Activated CD4-positive, alpha-beta T cell treated with anti-CD3 and anti-CD28 coated beads, Interleukin-2, amount 50 U/mL, for 48 hours (primary cell): ENCODE measurements around the gene NKTR.
A peak's percentile ranks its signal among the peaks of the same experiment; 100 is the strongest.
"Not testable (repeated sequence)": the region's sequence is repeated elsewhere in the genome, so short reads cannot be mapped to it uniquely, and the experiment has no call there.

ENCODE experiments used
- DNase-seq, 2 experiments: peaks; one replicate each; pipeline ENCODE4 v3.0.0-alpha.2; 2020

NKTR gene

DNA sequence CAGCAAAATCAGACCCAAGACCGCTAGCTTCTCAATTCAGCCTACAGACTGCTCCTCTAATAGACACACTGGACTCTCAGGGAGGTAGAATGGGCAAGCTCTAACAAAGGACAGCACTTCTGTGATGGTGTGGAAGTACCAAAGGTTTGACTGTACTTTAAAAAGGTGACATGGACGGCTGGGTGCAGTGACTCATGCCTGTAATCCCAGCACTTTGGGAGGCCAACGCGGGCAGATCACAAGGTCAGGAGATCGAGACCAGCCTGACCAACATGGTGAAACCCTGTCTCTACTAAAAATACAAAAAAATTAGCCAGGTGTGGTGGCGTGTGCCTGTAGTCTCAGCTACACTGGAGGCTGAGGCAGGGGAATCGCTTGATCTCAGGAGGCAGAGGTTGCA lies 3.4 kb upstream of the NKTR start:
- not testable (repeated sequence) for DNase-seq

- peak; percentile 63 to 75 for DNase-seq
Observed at GRCh38 chr3:42600958-42601675, 631 bp downstream of the NKTR start.

DNA sequence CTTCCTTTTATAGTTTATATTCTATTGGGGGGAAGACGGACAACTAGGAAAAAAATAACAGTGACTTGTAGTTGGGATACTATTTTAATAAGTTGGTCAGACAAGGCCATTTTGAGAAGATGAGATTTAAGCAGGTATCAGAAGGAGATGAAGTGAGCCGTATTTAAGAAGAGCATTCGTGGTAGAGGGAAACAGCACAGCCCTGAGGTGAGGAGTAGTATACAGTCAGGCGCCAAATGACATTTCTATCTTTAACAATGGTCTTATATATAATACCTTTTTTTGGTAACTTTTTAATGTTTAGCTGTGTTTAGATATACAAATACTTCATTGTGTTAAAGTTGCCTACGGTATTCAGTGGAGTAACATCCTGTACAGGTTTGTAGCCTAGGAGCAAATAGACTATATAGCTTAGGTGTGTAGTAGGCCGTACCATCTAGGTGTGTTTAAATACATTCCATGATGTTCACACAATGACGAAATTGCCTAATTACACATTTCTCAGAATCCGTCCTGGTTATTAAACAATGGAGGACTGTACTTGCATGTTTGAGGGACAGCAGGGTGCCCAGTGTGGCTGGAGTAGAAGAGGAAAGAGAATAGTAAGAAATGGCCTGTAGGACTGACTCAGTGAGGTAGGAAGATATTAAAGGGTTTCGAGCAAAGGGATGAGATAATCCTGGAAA lies 1.6 kb downstream of the NKTR start:
- DNase-seq, result no peak

DNA sequence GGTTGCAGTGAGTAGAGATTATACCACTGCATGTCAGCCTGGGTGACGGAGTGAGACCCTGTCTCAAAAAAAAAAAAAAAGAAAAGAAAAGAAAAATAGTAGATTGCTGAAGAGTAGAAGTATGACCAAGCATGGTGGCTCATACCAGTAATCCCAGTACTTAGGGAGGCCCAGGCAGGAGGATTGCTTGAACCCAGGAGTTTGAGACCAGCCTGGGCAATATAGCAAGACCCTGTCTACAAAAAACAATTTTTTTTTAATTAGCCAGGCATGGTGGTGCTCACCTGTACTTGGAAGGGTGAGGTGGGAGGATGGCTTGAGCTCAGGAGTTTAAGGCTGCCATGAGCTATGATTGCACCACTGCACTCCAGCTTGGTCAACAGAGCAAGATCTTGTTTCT lies 2.5 kb downstream of the NKTR start:
- no peak for DNase-seq

DNA sequence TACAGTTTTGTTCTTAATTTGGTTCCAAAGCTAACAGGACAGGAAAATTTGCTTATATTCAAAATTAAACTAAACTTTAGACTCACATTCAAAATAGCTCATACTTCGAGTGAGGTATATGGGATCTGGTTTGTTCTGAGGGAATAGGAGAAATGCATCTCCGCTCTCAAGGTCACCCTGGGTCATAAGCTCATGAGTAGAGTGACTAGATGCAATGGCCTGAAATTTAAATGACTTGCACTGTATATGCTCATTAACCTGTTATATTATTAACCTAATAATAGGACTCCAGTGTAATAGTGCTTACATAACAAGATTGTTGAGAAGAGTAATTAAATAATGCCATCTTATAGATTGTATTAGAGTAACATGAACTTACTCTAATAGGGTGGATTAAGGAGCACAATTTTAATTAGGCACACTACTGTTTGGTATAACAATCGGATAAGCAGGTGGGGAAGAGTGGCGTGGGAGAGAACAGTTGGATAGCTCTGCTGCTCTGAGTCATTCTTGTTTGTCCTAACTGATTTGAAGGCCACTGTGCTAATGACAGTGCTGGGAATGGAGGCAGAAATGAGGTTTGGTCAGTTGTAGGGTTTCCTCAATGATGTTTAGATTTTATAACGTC lies 5.2 kb downstream of the NKTR start:
- no peak for DNase-seq

GRCh38 chr3:42608581-42608980 lies 8.1 kb downstream of the NKTR start:
- no peak for DNase-seq

- no peak for DNase-seq
Observed at GRCh38 chr3:42610976-42611375, 10.5 kb downstream of the NKTR start.

GRCh38 chr3:42612217-42612616 lies 11.7 kb downstream of the NKTR start:
- DNase-seq, result no peak

GRCh38 chr3:42612928-42613327 lies 12.4 kb downstream of the NKTR start:
- DNase-seq, result no peak

- DNase-seq, result no peak
Observed at GRCh38 chr3:42613462-42613861, 13.0 kb downstream of the NKTR start.

- no peak for DNase-seq
Observed at GRCh38 chr3:42631620-42632019, 31.1 kb downstream of the NKTR start.

GRCh38 chr3:42632146-42632545 lies 31.7 kb downstream of the NKTR start:
- no peak for DNase-seq

DNA sequence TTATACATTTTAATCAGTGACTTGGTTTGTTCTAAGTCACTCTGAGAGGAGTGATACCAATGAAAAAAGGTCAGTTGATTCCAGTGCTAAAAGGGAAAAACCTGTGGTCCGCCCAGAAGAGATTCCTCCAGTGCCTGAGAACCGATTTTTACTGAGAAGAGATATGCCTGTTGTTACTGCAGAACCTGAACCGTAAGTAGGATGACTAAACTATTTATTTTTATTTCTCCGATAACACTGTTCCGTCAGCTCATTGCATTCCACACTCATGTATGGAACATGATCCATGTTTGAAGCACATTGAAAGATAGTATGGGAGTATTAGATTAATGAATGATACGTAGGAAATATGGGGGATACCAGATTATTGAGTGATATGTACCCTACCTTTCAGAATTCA lies 33.1 kb downstream of the NKTR start:
- DNase-seq, result no peak

- DNase-seq, result no peak
Observed at GRCh38 chr3:42635111-42635510, 34.6 kb downstream of the NKTR start.

DNA sequence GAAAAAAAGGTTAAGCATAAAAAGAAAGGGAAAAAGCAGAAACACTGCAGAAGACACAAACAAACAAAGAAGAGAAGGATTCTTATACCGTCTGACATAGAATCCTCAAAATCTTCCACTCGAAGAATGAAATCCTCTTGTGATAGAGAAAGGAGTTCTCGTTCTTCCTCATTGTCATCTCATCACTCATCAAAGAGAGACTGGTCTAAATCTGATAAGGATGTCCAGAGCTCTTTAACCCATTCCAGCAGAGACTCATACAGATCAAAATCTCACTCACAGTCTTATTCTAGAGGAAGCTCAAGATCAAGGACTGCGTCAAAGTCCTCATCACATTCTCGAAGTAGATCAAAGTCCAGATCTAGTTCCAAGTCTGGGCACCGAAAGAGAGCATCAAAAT lies 36.5 kb downstream of the NKTR start:
- DNase-seq, result no peak

DNA sequence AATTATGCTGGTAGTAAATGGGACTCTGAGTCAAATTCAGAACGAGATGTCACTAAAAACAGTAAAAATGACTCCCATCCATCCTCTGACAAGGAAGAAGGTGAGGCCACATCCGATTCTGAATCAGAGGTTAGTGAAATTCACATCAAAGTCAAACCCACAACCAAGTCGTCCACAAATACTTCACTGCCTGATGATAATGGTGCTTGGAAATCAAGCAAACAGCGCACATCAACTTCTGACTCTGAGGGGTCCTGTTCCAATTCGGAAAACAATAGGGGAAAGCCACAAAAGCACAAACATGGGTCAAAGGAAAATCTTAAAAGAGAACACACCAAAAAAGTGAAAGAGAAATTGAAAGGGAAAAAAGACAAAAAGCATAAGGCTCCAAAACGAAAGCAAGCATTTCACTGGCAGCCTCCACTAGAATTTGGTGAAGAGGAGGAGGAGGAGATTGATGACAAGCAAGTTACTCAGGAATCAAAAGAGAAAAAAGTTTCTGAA lies 37.9 kb downstream of the NKTR start:
- peak in 1 of 2 experiments; percentile 44 for DNase-seq

GRCh38 chr3:42639192-42639591 lies 38.7 kb downstream of the NKTR start:
- DNase-seq, result no peak

DNA sequence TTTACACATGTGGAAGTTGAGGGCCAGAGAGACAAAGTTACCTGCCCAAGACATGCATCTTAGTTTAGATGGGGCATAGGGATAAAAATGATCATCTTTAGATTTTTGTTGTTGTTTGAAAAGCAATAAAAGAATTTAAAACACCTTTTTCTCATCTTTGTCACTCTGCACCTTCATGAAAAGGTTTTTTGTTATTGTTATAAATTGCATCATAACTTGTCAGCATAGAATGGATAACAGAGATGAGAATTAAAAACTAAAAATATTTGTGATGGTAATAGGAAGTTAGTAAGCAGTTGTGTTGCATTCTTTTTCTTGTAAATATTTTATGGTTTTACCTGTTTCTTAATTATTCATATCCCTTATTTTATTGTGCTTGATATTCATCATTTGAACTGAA lies 39.6 kb downstream of the NKTR start:
- DNase-seq, result no peak

DNA sequence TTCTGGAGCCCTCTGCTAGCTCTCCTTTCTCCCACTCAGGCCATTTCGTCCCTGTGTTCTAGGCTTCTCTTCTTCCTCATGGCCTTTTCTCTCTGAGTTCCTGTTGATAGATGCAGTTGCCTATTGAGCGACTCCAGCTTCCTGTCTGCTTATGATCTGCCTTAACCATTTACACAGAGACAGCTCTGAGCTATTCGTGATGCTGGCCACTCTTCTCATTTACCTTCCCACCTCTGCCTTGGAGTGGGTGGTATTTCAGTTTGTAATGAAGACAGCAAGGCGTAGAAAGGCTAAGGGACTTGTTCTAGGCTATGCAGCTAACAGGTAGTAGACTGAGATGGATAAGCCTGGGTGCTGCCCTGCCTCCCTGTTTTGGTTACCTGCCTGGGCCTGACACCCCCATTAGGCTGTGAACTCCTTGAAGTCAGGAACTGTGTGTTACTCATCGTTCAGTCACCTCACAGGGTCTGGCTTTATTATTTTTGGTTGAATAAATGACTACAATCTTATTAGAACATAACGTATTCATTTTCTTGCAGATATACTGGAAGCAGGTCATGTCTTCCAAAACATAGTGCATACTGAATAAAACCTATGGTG lies 40.4 kb downstream of the NKTR start:
- no peak for DNase-seq

DNA sequence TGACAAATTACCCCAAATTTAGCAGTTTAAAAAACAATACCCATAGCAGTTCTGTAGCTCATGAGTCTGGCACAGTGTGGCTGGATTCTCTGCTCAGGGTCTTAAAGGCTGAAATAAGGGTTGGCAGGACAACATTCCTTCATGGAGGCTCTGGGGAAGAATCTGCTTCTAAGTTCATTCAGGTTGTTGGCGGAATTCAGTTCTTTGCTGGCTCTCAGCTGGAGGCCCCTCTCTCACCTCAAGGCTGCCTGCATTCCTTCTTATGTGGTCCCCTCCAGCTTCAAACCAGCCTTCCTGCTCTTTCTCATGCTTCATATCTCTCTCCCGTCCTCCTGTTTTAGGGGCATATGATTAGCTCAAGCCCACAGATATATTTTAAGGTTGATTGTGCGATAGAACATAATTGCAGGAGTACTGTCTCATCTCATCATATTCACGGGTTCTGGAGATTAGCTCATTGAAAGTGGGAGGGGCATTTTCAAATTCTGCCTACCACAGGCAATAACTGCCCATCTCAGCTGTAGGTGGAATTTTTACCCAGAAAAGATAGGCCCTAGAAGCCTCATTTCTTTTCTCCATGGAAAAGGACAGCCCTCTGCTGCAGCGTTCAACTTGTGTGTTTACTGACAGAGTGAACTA lies 47.5 kb downstream of the NKTR start:
- no peak for DNase-seq

- DNase-seq, result no peak
Observed at GRCh38 chr3:42649006-42649405, 48.5 kb downstream of the NKTR start.

- no peak for DNase-seq
Observed at GRCh38 chr3:42649783-42650182, 49.3 kb downstream of the NKTR start.
